ENCODE results near the gene CTNNBL1.

The CTNNBL1 gene

DNA sequence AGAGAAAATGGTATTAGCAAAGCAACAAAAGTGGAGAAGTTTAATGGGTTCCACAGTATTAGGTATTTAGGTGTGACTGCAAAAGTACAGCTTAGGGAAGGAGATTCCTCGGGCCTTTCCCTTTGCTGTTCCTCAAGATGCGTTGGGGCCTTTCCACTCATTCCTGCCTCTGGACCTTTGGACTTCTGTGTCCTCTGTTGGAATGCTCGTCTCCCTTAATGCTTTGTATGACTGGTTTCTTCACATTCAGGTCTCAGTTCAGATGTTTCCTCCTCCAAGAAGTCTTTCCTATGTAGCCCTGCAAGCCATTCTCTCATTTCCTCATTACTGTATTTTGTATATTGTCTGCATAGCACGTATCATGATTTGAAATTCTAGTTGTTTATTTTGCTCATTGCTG, 39.6 kb downstream of the CTNNBL1 start:
- H3K4me3 ChIP-seq (replicated peaks; ENCODE audit: insufficient read depth, low read length), result no peak overlapping the region
- no peak for DNase-seq (ENCODE audit: low read depth in 1 of 2, low spot score in 1 of 2)
- H3K27me3 ChIP-seq (ENCODE audit: insufficient read depth, poor library complexity, severe bottlenecking), result no peaks in the 10 kb centered on the region
- TF ChIP-seq CTCF (IDR thresholded peaks at IDR 0.05; ENCODE audit: insufficient read depth, low read length) (no peak), REST (IDR thresholded peaks at IDR 0.05; ENCODE audit: insufficient replicate concordance, low read depth) (no peak), POLR2AphosphoS5 (IDR thresholded peaks at IDR 0.05; ENCODE audit: low read depth) (no peak), GABPA (IDR thresholded peaks at IDR 0.05; ENCODE audit: low read depth) (no peak), SPI1 (IDR thresholded peaks at IDR 0.05; ENCODE audit: borderline replicate concordance, low read depth) (no peak)
- no peak overlapping the region for H3K27ac ChIP-seq (replicated peaks)

DNA sequence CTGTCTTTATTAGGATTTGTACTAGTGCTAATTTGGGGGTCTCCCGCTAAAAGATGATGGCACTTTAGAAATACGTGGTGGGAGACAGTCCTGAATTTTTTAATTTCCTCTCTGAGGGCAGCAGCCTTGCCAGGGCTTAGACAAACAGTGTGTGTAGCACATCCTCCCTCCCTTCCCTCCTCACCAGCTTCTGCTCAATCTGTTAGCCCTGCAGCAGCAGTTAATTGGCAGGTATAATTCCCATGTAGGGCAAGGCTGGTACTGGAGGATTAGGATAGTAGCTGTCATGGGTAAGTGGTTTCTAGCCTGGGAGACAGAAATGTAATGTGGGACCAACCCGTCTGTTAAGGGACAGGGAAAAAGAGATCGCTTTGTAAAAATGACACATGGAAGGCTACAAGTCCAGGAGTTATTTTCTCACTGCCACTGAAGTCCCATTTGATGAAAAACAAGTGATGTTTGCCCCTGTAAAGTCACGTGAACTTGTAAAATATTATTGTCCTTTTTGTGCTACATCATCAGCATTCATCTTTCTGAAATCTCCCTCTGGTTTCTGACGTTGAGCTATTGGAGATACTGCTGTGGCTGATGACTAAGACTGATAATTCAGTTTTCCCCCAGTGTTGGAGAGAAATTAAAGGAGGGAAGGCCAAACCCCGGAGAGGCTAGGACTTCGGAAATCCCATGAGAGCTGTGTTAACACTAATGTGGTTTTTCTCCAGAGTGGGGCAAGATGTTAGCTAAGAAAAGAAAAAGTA, 40.6 kb downstream of the CTNNBL1 start:
- H3K4me3 ChIP-seq (replicated peaks; ENCODE audit: insufficient read depth, low read length), result no peak overlapping the region
- no peak overlapping the region for H3K27ac ChIP-seq (replicated peaks)
- no peaks in the 10 kb centered on the region for H3K27me3 ChIP-seq (ENCODE audit: insufficient read depth, poor library complexity, severe bottlenecking)
- no peak for TF ChIP-seq REST (IDR thresholded peaks at IDR 0.05; ENCODE audit: insufficient replicate concordance, low read depth)
- no peak for TF ChIP-seq GABPA (IDR thresholded peaks at IDR 0.05; ENCODE audit: low read depth)
- TF ChIP-seq SPI1 (IDR thresholded peaks at IDR 0.05; ENCODE audit: borderline replicate concordance, low read depth), result no peak
- TF ChIP-seq CTCF (IDR thresholded peaks at IDR 0.05; ENCODE audit: insufficient read depth, low read length), result no peak
- no peak for DNase-seq (ENCODE audit: low read depth in 1 of 2, low spot score in 1 of 2)

GRCh38 chr20:37735541-37735940, 41.7 kb downstream of the CTNNBL1 start:
- Histone ChIP-seq H3K27me3 (ENCODE audit: insufficient read depth, poor library complexity, severe bottlenecking) (no peaks in the 10 kb centered on the region), H3K27ac (replicated peaks) (no peak overlapping the region), H3K4me3 (replicated peaks; ENCODE audit: insufficient read depth, low read length) (no peak overlapping the region)
- TF ChIP-seq REST (IDR thresholded peaks at IDR 0.05; ENCODE audit: insufficient replicate concordance, low read depth) (no peak), SPI1 (IDR thresholded peaks at IDR 0.05; ENCODE audit: borderline replicate concordance, low read depth) (no peak)
- DNase-seq (ENCODE audit: low read depth in 1 of 2, low spot score in 1 of 2), result no peak
